ENCODE data around the gene MTUS2.

DNA sequence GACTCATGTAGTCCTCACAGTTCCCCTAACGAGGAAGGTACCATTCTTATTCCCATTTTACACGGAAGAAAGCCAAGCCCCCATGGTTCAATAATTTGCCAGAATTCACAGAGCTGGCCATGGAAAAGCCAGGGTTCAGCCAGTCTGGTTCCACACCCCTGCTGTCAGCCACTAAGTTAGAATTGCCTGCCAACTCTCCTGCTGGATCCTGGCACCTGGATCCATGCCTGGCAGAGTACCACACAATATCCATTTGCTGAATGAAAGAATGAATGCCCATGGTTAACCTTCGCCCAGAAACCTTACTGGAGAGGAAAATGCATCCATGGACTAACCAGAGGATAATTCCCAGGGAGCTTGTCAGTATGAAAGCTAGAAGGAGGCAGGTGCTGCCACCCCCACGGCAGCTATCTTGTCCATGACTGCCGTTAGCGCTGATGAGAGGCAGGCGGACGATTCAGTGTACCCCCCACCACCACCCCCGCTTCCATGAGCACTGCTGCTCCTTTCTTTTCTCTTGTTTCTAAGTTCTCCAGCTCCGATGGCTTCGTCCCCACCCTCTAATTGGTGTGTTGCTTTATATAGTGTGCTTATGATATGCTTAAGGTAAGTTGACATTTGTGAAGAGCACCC is 660.9 kb downstream of the MTUS2 start:
- TF ChIP-seq, protein P1, sequence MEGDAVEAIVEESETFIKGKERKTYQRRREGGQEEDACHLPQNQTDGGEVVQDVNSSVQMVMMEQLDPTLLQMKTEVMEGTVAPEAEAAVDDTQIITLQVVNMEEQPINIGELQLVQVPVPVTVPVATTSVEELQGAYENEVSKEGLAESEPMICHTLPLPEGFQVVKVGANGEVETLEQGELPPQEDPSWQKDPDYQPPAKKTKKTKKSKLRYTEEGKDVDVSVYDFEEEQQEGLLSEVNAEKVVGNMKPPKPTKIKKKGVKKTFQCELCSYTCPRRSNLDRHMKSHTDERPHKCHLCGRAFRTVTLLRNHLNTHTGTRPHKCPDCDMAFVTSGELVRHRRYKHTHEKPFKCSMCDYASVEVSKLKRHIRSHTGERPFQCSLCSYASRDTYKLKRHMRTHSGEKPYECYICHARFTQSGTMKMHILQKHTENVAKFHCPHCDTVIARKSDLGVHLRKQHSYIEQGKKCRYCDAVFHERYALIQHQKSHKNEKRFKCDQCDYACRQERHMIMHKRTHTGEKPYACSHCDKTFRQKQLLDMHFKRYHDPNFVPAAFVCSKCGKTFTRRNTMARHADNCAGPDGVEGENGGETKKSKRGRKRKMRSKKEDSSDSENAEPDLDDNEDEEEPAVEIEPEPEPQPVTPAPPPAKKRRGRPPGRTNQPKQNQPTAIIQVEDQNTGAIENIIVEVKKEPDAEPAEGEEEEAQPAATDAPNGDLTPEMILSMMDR (IDR thresholded peaks at IDR 0.05) = no peak
- TF ChIP-seq POLR2A (IDR thresholded peaks at IDR 0.05) = no peak
